H9 (cell line): ENCODE measurements around the gene KIAA1671. TPM values are rescaled to one million over a fixed set of nuclear protein-coding genes. Genes with fewer than 3 reads are reported as not detected.
A peak's percentile ranks its signal among the peaks of the same experiment; 100 is the strongest.

Experiments
- DNase-seq: peaks from one replicate; pipeline ENCODE4 v3.0.0-alpha.2; 2017
- H2AFZ ChIP-seq: one replicate; pipeline ENCODE4 v1.6.1; 2013; ENCODE audit warnings: mild to moderate bottlenecking, low read length, control low read depth, moderate library complexity
- H2AK5ac ChIP-seq: 2 replicates; pipeline ENCODE4 v1.6.1; 2013; ENCODE audit warnings: low read length, control low read depth, mixed read lengths; ENCODE audit not compliant: insufficient read length
- H2BK120ac ChIP-seq: one replicate; pipeline ENCODE4 v1.6.1; 2013; ENCODE audit warnings: low read depth, mild to moderate bottlenecking, low read length, control low read depth, inconsistent platforms; ENCODE audit not compliant: poor library complexity, severe bottlenecking
- H2BK12ac ChIP-seq: 2 replicates; pipeline ENCODE4 v1.6.1; 2013; ENCODE audit warnings: low read length, control low read depth, mixed read lengths, low read depth; ENCODE audit not compliant: insufficient read length
- H2BK15ac ChIP-seq: 2 replicates; pipeline ENCODE4 v1.6.1; 2013; ENCODE audit warnings: low read depth, low read length, control low read depth
- H2BK20ac ChIP-seq: one replicate; pipeline ENCODE4 v1.6.1; 2013; ENCODE audit warnings: low read depth, mild to moderate bottlenecking, low read length, control low read depth, inconsistent platforms; ENCODE audit not compliant: poor library complexity, severe bottlenecking
- H2BK5ac ChIP-seq: 2 replicates; pipeline ENCODE4 v1.6.1; 2013; ENCODE audit warnings: low read length, control low read depth, mixed read lengths; ENCODE audit not compliant: insufficient read length
- H3K14ac ChIP-seq: 2 replicates; pipeline ENCODE4 v1.6.1; 2013; ENCODE audit warnings: low read length, control low read depth; ENCODE audit not compliant: insufficient read depth
- H3K18ac ChIP-seq: 2 replicates; pipeline ENCODE4 v1.6.1; 2013; ENCODE audit warnings: low read depth, mild to moderate bottlenecking, mixed read lengths, low read length, control low read depth; ENCODE audit not compliant: insufficient read length
- H3K23ac ChIP-seq: 2 replicates; pipeline ENCODE4 v1.6.1; 2013; ENCODE audit warnings: low read length, control low read depth, mixed read lengths, low read depth; ENCODE audit not compliant: insufficient read length
- H3K23me2 ChIP-seq: 2 replicates; pipeline ENCODE4 v1.6.1; 2013; ENCODE audit warnings: low read depth, mild to moderate bottlenecking, mixed read lengths, low read length, control low read depth; ENCODE audit not compliant: insufficient read length, poor library complexity, severe bottlenecking
- H3K27ac ChIP-seq: 2 replicates; pipeline ENCODE4 v1.5.1; 2013; ENCODE audit warnings: low read length, control low read depth, mixed read lengths, low read depth; ENCODE audit not compliant: insufficient read length
- H3K27me3 ChIP-seq: 2 replicates; pipeline ENCODE4 v1.6.1; 2013; ENCODE audit warnings: low read length, control low read depth, inconsistent platforms; ENCODE audit not compliant: insufficient read depth
- H3K4ac ChIP-seq: 2 replicates; pipeline ENCODE4 v1.6.1; 2013; ENCODE audit warnings: low read depth, mild to moderate bottlenecking, control low read depth, inconsistent platforms, low read length, moderate library complexity
- H3K4me1 ChIP-seq: 2 replicates; pipeline ENCODE4 v1.6.1; 2013; ENCODE audit warnings: low read length, control low read depth, inconsistent platforms; ENCODE audit not compliant: insufficient read depth
- H3K4me2 ChIP-seq: 2 replicates; pipeline ENCODE4 v1.6.1; 2013; ENCODE audit warnings: low read length, control low read depth, mixed read lengths; ENCODE audit not compliant: insufficient read length, insufficient read depth
- H3K56ac ChIP-seq: 2 replicates; pipeline ENCODE4 v1.6.1; 2013; ENCODE audit warnings: low read depth, mild to moderate bottlenecking, mixed read lengths, low read length, control low read depth; ENCODE audit not compliant: insufficient read length
- H3K79me1 ChIP-seq: 2 replicates; pipeline ENCODE4 v1.6.1; 2013; ENCODE audit warnings: low read depth, mild to moderate bottlenecking, moderate library complexity, low read length, control low read depth, inconsistent platforms; ENCODE audit not compliant: insufficient read depth, poor library complexity, severe bottlenecking
- H3K79me2 ChIP-seq: 2 replicates; pipeline ENCODE4 v1.6.1; 2013; ENCODE audit warnings: low read length, control low read depth, inconsistent platforms; ENCODE audit not compliant: insufficient read depth
- H3K9ac ChIP-seq: 2 replicates; pipeline ENCODE4 v1.6.1; 2013; ENCODE audit warnings: low read length, control low read depth, mixed read lengths; ENCODE audit not compliant: insufficient read length; ENCODE audit errors: extremely low read depth
- H3K9me3 ChIP-seq: one replicate; pipeline ENCODE4 v1.6.1; 2013; ENCODE audit warnings: low read depth, low read length, inconsistent platforms; ENCODE audit not compliant: control insufficient read depth
- H3T11ph ChIP-seq: one replicate; pipeline ENCODE4 v1.6.1; 2013; ENCODE audit warnings: mild to moderate bottlenecking, low read length, control low read depth, inconsistent platforms
- H4K20me1 ChIP-seq: one replicate; pipeline ENCODE4 v1.6.1; 2013; ENCODE audit not compliant: control insufficient read depth, insufficient read length, insufficient read depth
- H4K5ac ChIP-seq: 2 replicates; pipeline ENCODE4 v1.6.1; 2013; ENCODE audit warnings: low read depth, mild to moderate bottlenecking, mixed read lengths, low read length, control low read depth; ENCODE audit not compliant: insufficient read length
- H4K8ac ChIP-seq: replicated peaks from 2 replicates; pipeline ENCODE4 v1.6.1; 2013; ENCODE audit warnings: low read length, control low read depth, mixed read lengths, low read depth; ENCODE audit not compliant: insufficient read length
- H4K91ac ChIP-seq: 2 replicates; pipeline ENCODE4 v1.6.1; 2013; ENCODE audit warnings: low read depth, mild to moderate bottlenecking, moderate library complexity, mixed read lengths, low read length, control low read depth; ENCODE audit not compliant: insufficient read length
- H3K27ac Mint-ChIP-seq, 3 experiments: 2 replicates in 2 of 3; 3 replicates in 1 of 3; pipeline ENCODE4 v1.8.0; 2020 to 2021; ENCODE audit warnings: mixed read lengths in 3 of 3, mild to moderate bottlenecking in 1 of 3, moderate library complexity in 1 of 3
- H3K27me3 Mint-ChIP-seq: 2 replicates; pipeline ENCODE4 v1.8.0; 2021; ENCODE audit warnings: low read depth, mild to moderate bottlenecking, moderate library complexity, mixed read lengths
- H3K36me3 Mint-ChIP-seq, 3 experiments: 2 replicates in 2 of 3; 3 replicates in 1 of 3; pipeline ENCODE4 v1.8.0; 2020 to 2021; ENCODE audit warnings: low read depth in 3 of 3, mixed read lengths in 3 of 3; ENCODE audit not compliant: insufficient read depth in 1 of 3
- H3K4me1 Mint-ChIP-seq, 2 experiments: 2 replicates each; pipeline ENCODE4 v1.8.0; 2020; ENCODE audit warnings: mixed read lengths in 2 of 2
- H3K4me3 Mint-ChIP-seq, 2 experiments: 2 replicates in 1 of 2; 3 replicates in 1 of 2; pipeline ENCODE4 v1.8.0; 2020 to 2021; ENCODE audit warnings: mild to moderate bottlenecking in 2 of 2, mixed read lengths in 2 of 2, moderate library complexity in 1 of 2
- H3K9me3 Mint-ChIP-seq, 2 experiments: 2 replicates in 1 of 2; 3 replicates in 1 of 2; pipeline ENCODE4 v1.8.0; 2020; ENCODE audit warnings: mild to moderate bottlenecking in 2 of 2, mixed read lengths in 2 of 2, moderate library complexity in 1 of 2
- CTCF ChIP-seq: fragments of 200-600 bp; sonication (generic); conservative IDR thresholded peaks from 3 replicates; pipeline ENCODE4 v1.8.0; 2021; ENCODE audit warnings: antibody characterized with exemption, mild to moderate bottlenecking
- WGBS: extraction: QIAGEN DNeasy Blood & Tissue Kit; methylation state at CpG from one replicate; pipeline ENCODE4 v1.1.7; 2013; ENCODE audit warnings: missing lambda C conversion rate, low lambda C conversion rate, mixed read lengths; ENCODE audit not compliant: insufficient read length; ENCODE audit errors: extremely low coverage; 5-methylcytosine and 5-hydroxymethylcytosine counted together
- total RNA-seq: library from RNA; stranded (reverse); gene quantifications from 2 replicates; pipeline ENCODE4 v1.2.1, GENCODE V29; 2021

KIAA1671 gene
- total RNA-seq, 1 experiment from 2014 or later = 22.6 TPM

- Mint-ChIP-seq H3K4me3 (no peak overlapping the region; a peak in 1 of 5 replicates), H3K27ac (peak overlapping the region in 1 of 3 experiments; percentile 10; a peak in 3 of 7 replicates)
These were observed 143.4 kb downstream of the KIAA1671 start for GRCh38 chr22:25095869-25096268.

More at GRCh38 chr22:25095869-25096268, 143.4 kb downstream of the KIAA1671 start:
- Histone ChIP-seq H3K23me2 (no peaks in the 10 kb centered on the region), H3K4ac (no peak overlapping the region), H3K56ac (no peak overlapping the region), H2AK5ac (no peak overlapping the region), H4K8ac (no peak overlapping the region), H2BK5ac (no peak overlapping the region), H2BK12ac (no peak overlapping the region), H3K9me3 (no peaks in the 10 kb centered on the region), H3T11ph (no peak overlapping the region), H3K18ac (no peak overlapping the region), H4K5ac (no peak overlapping the region), H2BK120ac (no peak overlapping the region), H4K20me1 (no peaks in the 10 kb centered on the region), H2BK20ac (no peak overlapping the region), H2AFZ (no peak overlapping the region), H3K4me2 (no peak overlapping the region), H3K79me1 (no peaks in the 10 kb centered on the region), H3K23ac (no peak overlapping the region), H3K27ac (no peak overlapping the region), H4K91ac (no peak overlapping the region), H3K9ac (no peak overlapping the region), H2BK15ac (no peak overlapping the region), H3K79me2 (no peaks in the 10 kb centered on the region), H3K27me3 (no peaks in the 10 kb centered on the region), H3K14ac (no peak overlapping the region), H3K4me1 (peaks cover 3% of the 10 kb centered on the region; the same call in 1 of the 2 replicates)
- no peak for DNase-seq
- H3K9me3 Mint-ChIP-seq = no peaks in the 10 kb centered on the region
- no peaks in the 10 kb centered on the region; a peak in 1 of 7 replicates for H3K36me3 Mint-ChIP-seq
- H3K4me1 Mint-ChIP-seq = peaks cover 23 to 39% of the 10 kb centered on the region in 2 experiments
- H3K27me3 Mint-ChIP-seq = no peaks in the 10 kb centered on the region
- WGBS = no CpG with 5 or more reads among the region's 7 CpGs
- no peak for TF ChIP-seq CTCF
